ENCODE measurements around the gene TBC1D19. TPM values are rescaled to one million over a fixed set of nuclear protein-coding genes. Genes with fewer than 3 reads are reported as not detected.
A peak's percentile ranks its signal among the peaks of the same experiment; 100 is the strongest.

TBC1D19 gene
- total RNA-seq, 1 experiment from 2014 or later, result 9.7 TPM

- Histone ChIP-seq H3K4me3 (no peak overlapping the region), H3K27me3 (replicated peaks) (no peaks in the 10 kb centered on the region), H3K36me3 (no peaks in the 10 kb centered on the region), H3K4me1 (replicated peaks) (no peaks in the 10 kb centered on the region), H3K27ac (no peak overlapping the region), H3K9me3 (replicated peaks) (no peaks in the 10 kb centered on the region)
- no peak for DNase-seq (ENCODE audit: low read depth in 1 of 2, low spot score in 2 of 2)
These were observed 205.3 kb downstream of the TBC1D19 start for GRCh38 chr4:26789208-26789607.

GRCh38 chr4:26791346-26791745, 207.5 kb downstream of the TBC1D19 start:
- H3K4me3 ChIP-seq, result no peak overlapping the region
- no peaks in the 10 kb centered on the region for H3K27me3 ChIP-seq (replicated peaks)
- no peaks in the 10 kb centered on the region for H3K4me1 ChIP-seq (replicated peaks)
- H3K27ac ChIP-seq, result no peak overlapping the region
- H3K9me3 ChIP-seq (replicated peaks), result no peaks in the 10 kb centered on the region
- no peaks in the 10 kb centered on the region for H3K36me3 ChIP-seq
- no peak for DNase-seq (ENCODE audit: low read depth in 1 of 2, low spot score in 2 of 2)

- DNase-seq (ENCODE audit: low read depth in 1 of 2, low spot score in 2 of 2), result no peak
- Histone ChIP-seq H3K27ac (no peak overlapping the region), H3K4me1 (replicated peaks) (no peaks in the 10 kb centered on the region), H3K27me3 (replicated peaks) (no peaks in the 10 kb centered on the region), H3K36me3 (no peaks in the 10 kb centered on the region), H3K9me3 (replicated peaks) (no peaks in the 10 kb centered on the region), H3K4me3 (no peak overlapping the region)
These were observed 208.8 kb downstream of the TBC1D19 start for GRCh38 chr4:26792639-26793038.

- Histone ChIP-seq H3K9me3 (replicated peaks) (no peaks in the 10 kb centered on the region), H3K4me1 (replicated peaks) (no peaks in the 10 kb centered on the region), H3K27me3 (replicated peaks) (no peaks in the 10 kb centered on the region), H3K4me3 (no peak overlapping the region), H3K27ac (no peak overlapping the region), H3K36me3 (no peaks in the 10 kb centered on the region)
- DNase-seq (ENCODE audit: low read depth in 1 of 2, low spot score in 2 of 2), result no peak
These were observed 209.9 kb downstream of the TBC1D19 start for GRCh38 chr4:26793735-26794134.

- no peak for DNase-seq (ENCODE audit: low read depth in 1 of 2, low spot score in 2 of 2)
- no peak overlapping the region for H3K4me3 ChIP-seq
- no peak overlapping the region for H3K27ac ChIP-seq
- H3K9me3 ChIP-seq (replicated peaks), result no peaks in the 10 kb centered on the region
- no peaks in the 10 kb centered on the region for H3K36me3 ChIP-seq
- H3K4me1 ChIP-seq (replicated peaks), result no peaks in the 10 kb centered on the region
- H3K27me3 ChIP-seq (replicated peaks), result no peaks in the 10 kb centered on the region
These were observed 212.2 kb downstream of the TBC1D19 start for GRCh38 chr4:26796081-26796480.

GRCh38 chr4:26802790-26803189, 218.9 kb downstream of the TBC1D19 start:
- Histone ChIP-seq H3K27me3 (replicated peaks) (no peaks in the 10 kb centered on the region), H3K36me3 (no peaks in the 10 kb centered on the region), H3K4me1 (replicated peaks) (no peaks in the 10 kb centered on the region), H3K27ac (no peak overlapping the region), H3K9me3 (replicated peaks) (no peaks in the 10 kb centered on the region), H3K4me3 (no peak overlapping the region)
- DNase-seq (ENCODE audit: low read depth in 1 of 2, low spot score in 2 of 2), result no peak

GRCh38 chr4:26803211-26803861, 219.5 kb downstream of the TBC1D19 start:
- Histone ChIP-seq H3K4me3 (no peak overlapping the region), H3K9me3 (replicated peaks) (no peaks in the 10 kb centered on the region), H3K4me1 (replicated peaks) (no peaks in the 10 kb centered on the region), H3K27me3 (replicated peaks) (no peaks in the 10 kb centered on the region), H3K36me3 (no peaks in the 10 kb centered on the region), H3K27ac (no peak overlapping the region)
- DNase-seq (ENCODE audit: low read depth in 1 of 2, low spot score in 2 of 2), result peak in 1 of 2 experiments; percentile 1

- Histone ChIP-seq H3K9me3 (replicated peaks) (no peaks in the 10 kb centered on the region), H3K36me3 (no peaks in the 10 kb centered on the region), H3K4me1 (replicated peaks) (no peaks in the 10 kb centered on the region), H3K27me3 (replicated peaks) (no peaks in the 10 kb centered on the region), H3K27ac (no peak overlapping the region), H3K4me3 (no peak overlapping the region)
- DNase-seq (ENCODE audit: low read depth in 1 of 2, low spot score in 2 of 2), result no peak
These were observed 220.6 kb downstream of the TBC1D19 start for GRCh38 chr4:26804451-26804850.

GRCh38 chr4:26804925-26805324, 221.0 kb downstream of the TBC1D19 start:
- no peak overlapping the region for H3K27ac ChIP-seq
- H3K4me1 ChIP-seq (replicated peaks), result no peaks in the 10 kb centered on the region
- H3K4me3 ChIP-seq, result no peak overlapping the region
- DNase-seq (ENCODE audit: low read depth in 1 of 2, low spot score in 2 of 2), result no peak
- H3K9me3 ChIP-seq (replicated peaks), result no peaks in the 10 kb centered on the region
- H3K27me3 ChIP-seq (replicated peaks), result no peaks in the 10 kb centered on the region
- H3K36me3 ChIP-seq, result no peaks in the 10 kb centered on the region

Other genes with a start within 250 kb of the TBC1D19 start
- not detected in 2 replicates for gene CCKAR, start 93.6 kb upstream of the TBC1D19 start, total RNA-seq (2014; rRNA removed; shearing (Covaris generic))

Data from SJSA1 (cell line).